Measurements from ENCODE around the gene CBX6. TPM values are rescaled to one million over a fixed set of nuclear protein-coding genes. Genes with fewer than 3 reads are reported as not detected.

CBX6 gene
- total RNA-seq, 2 experiments from 2014 or later: 45.2 to 67.2 TPM

GRCh38 chr22:38840129-38840528 is 31.9 kb downstream of the CBX6 start:
- no TSS peak for BruUV-seq (replicated peaks)
- POLR2A ChIA-PET: no interaction called here

DNA sequence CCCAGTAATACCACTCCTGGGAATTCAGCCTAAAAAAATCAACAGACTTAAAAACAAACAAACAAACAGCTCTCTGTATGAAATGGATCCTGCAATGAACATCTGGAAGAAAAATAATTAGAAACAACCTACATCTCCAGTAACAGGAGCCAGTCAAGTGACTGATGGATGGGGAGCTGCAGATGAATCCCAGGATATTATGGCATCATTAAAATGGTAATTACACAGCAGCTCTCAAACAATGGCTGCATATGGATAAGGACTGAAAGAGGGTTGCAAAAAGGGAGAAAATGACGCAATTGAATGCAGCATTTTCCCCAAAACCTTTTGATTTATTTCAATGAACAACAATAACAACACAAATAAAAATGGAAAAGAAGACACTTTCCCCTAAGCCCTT is 32.3 kb downstream of the CBX6 start:
- no TSS peak for BruUV-seq (replicated peaks)
- DNase-seq (ENCODE audit: low spot score): no peak
- no peaks in the 10 kb centered on the region for H3K36me3 ChIP-seq (ENCODE audit: insufficient read depth, low read length)
- intact Hi-C loops (cut with micrococcal nuclease; ENCODE audit: unreplicated experiment): no loop called here
- no peak overlapping the region for H3K4me3 ChIP-seq (ENCODE audit: low read depth, low read length, poor library complexity, severe bottlenecking)
- no peak overlapping the region for H3K27ac ChIP-seq (ENCODE audit: low read depth, low read length, poor library complexity, severe bottlenecking)
- ChIA-PET POLR2A (no interaction called here), CTCF (ENCODE audit: unreplicated experiment) (no interaction called here)
- H3K9me3 ChIP-seq (ENCODE audit: low read length): no peaks in the 10 kb centered on the region
- H4K20me1 ChIP-seq (ENCODE audit: insufficient read depth, low read length): no peaks in the 10 kb centered on the region; the same call in 1 of the 2 replicates
- TF ChIP-seq, protein P1, sequence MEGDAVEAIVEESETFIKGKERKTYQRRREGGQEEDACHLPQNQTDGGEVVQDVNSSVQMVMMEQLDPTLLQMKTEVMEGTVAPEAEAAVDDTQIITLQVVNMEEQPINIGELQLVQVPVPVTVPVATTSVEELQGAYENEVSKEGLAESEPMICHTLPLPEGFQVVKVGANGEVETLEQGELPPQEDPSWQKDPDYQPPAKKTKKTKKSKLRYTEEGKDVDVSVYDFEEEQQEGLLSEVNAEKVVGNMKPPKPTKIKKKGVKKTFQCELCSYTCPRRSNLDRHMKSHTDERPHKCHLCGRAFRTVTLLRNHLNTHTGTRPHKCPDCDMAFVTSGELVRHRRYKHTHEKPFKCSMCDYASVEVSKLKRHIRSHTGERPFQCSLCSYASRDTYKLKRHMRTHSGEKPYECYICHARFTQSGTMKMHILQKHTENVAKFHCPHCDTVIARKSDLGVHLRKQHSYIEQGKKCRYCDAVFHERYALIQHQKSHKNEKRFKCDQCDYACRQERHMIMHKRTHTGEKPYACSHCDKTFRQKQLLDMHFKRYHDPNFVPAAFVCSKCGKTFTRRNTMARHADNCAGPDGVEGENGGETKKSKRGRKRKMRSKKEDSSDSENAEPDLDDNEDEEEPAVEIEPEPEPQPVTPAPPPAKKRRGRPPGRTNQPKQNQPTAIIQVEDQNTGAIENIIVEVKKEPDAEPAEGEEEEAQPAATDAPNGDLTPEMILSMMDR (conservative IDR thresholded peaks at IDR 0.05; ENCODE audit: low read length): no peak
- TF ChIP-seq EZH2phosphoT487 (IDR thresholded peaks at IDR 0.05; ENCODE audit: borderline replicate concordance, low read depth, low read length): no peak
- H3K9me2 ChIP-seq (ENCODE audit: insufficient read depth, low read length): no peaks in the 10 kb centered on the region
- H3K79me2 ChIP-seq (ENCODE audit: insufficient read depth, low read depth, low read length): no peaks in the 10 kb centered on the region
- H2AFZ ChIP-seq (ENCODE audit: low read length): no peak overlapping the region
- H3K4me2 ChIP-seq (ENCODE audit: low read length): no peak overlapping the region
- H3K4me1 ChIP-seq (ENCODE audit: insufficient read depth, low read length, poor library complexity, severe bottlenecking): no peaks in the 10 kb centered on the region

More at GRCh38 chr22:38840129-38840528, 31.9 kb downstream of the CBX6 start:
- no peaks in the 10 kb centered on the region for H3K4me1 ChIP-seq (ENCODE audit: insufficient read depth, low read length, poor library complexity, severe bottlenecking)
- TF ChIP-seq, protein P1 (conservative IDR thresholded peaks at IDR 0.05; ENCODE audit: low read length): no peak
- TF ChIP-seq EZH2phosphoT487 (IDR thresholded peaks at IDR 0.05; ENCODE audit: borderline replicate concordance, low read depth, low read length): no peak
- H3K27ac ChIP-seq (ENCODE audit: low read depth, low read length, poor library complexity, severe bottlenecking): no peak overlapping the region
- no peaks in the 10 kb centered on the region for H3K9me3 ChIP-seq (ENCODE audit: low read length)
- H4K20me1 ChIP-seq (ENCODE audit: insufficient read depth, low read length): no peaks in the 10 kb centered on the region; the same call in 1 of the 2 replicates
- no peak overlapping the region for H3K4me3 ChIP-seq (ENCODE audit: low read depth, low read length, poor library complexity, severe bottlenecking)
- H2AFZ ChIP-seq (ENCODE audit: low read length): no peak overlapping the region
- no peak for DNase-seq (ENCODE audit: low spot score)
- H3K36me3 ChIP-seq (ENCODE audit: insufficient read depth, low read length): no peaks in the 10 kb centered on the region
- intact Hi-C loops (cut with micrococcal nuclease; ENCODE audit: unreplicated experiment): no loop called here
- H3K9me2 ChIP-seq (ENCODE audit: insufficient read depth, low read length): no peaks in the 10 kb centered on the region
- H3K79me2 ChIP-seq (ENCODE audit: insufficient read depth, low read depth, low read length): no peaks in the 10 kb centered on the region
- no peak overlapping the region for H3K4me2 ChIP-seq (ENCODE audit: low read length)
- CTCF ChIA-PET (ENCODE audit: unreplicated experiment): no interaction called here

DNA sequence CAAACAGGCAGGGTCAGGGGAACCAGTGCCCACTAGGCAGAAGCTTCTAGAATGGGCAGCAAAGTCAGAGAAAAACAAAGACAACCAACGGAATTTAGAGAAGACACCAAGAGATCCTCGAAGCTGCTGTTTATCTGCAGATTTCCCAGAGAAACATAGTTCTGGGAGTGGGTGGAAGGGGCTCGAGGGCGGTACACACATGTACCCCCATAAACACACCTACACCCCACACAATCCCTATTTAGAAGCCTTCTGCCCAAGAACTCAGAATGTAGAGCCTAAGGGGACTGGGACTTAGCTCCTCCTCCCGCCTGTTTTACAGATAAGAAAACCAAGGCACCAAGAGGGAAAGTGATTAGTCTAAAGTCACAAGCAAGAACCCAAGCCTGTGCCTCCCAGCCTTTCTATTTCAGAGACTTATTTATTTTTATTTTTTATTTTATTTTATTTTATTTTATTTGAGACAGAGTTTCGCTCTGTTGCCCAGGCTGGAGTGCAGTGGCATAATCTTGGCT is 34.5 kb downstream of the CBX6 start:
- POLR2A ChIA-PET: no interaction called here
- CTCF ChIA-PET (ENCODE audit: unreplicated experiment): no interaction called here
- no peaks in the 10 kb centered on the region for H3K9me3 ChIP-seq (ENCODE audit: low read length)
- no peaks in the 10 kb centered on the region; the same call in 1 of the 2 replicates for H4K20me1 ChIP-seq (ENCODE audit: insufficient read depth, low read length)
- H3K79me2 ChIP-seq (ENCODE audit: insufficient read depth, low read depth, low read length): no peaks in the 10 kb centered on the region
- H2AFZ ChIP-seq (ENCODE audit: low read length): no peak overlapping the region
- intact Hi-C loops (cut with micrococcal nuclease; ENCODE audit: unreplicated experiment): no loop called here
- H3K9me2 ChIP-seq (ENCODE audit: insufficient read depth, low read length): no peaks in the 10 kb centered on the region
- H3K4me2 ChIP-seq (ENCODE audit: low read length): no peak overlapping the region
- no peak for DNase-seq (ENCODE audit: low spot score)
- TF ChIP-seq, protein P1 (conservative IDR thresholded peaks at IDR 0.05; ENCODE audit: low read length): no peak
- TF ChIP-seq EZH2phosphoT487 (IDR thresholded peaks at IDR 0.05; ENCODE audit: borderline replicate concordance, low read depth, low read length): no peak
- H3K36me3 ChIP-seq (ENCODE audit: insufficient read depth, low read length): no peaks in the 10 kb centered on the region
- H3K4me3 ChIP-seq (ENCODE audit: low read depth, low read length, poor library complexity, severe bottlenecking): no peak overlapping the region
- H3K4me1 ChIP-seq (ENCODE audit: insufficient read depth, low read length, poor library complexity, severe bottlenecking): no peaks in the 10 kb centered on the region
- BruUV-seq (replicated peaks): no TSS peak
- no peak overlapping the region for H3K27ac ChIP-seq (ENCODE audit: low read depth, low read length, poor library complexity, severe bottlenecking)

All from OCI-LY7 (cell line).